Keratinocyte (primary cell): ENCODE measurements around the gene STX19. TPM values are rescaled to one million over a fixed set of nuclear protein-coding genes. Genes with fewer than 3 reads are reported as not detected.

Experiments
- DNase-seq: peaks from one replicate; pipeline ENCODE4 v3.0.0-alpha.2; 2011; ENCODE audit warnings: low read depth, missing footprints, low spot score
- FAIRE-seq: peaks from 2 replicates; lab custom pipeline; 2011; peaks lifted over from hg19 to GRCh38; lab: Jason Lieb, UNC
- H2AFZ ChIP-seq: 2 replicates; pipeline ENCODE4 v1.6.0; 2012; ENCODE audit warnings: low read length, control low read depth, inconsistent platforms; ENCODE audit not compliant: control insufficient read depth
- H3K27ac ChIP-seq: 2 replicates; pipeline ENCODE4 v1.5.1; 2011; ENCODE audit warnings: low read length; ENCODE audit not compliant: control insufficient read depth, insufficient read depth
- H3K27me3 ChIP-seq: 3 replicates; pipeline ENCODE4 v1.6.0; 2011; ENCODE audit warnings: low read length; ENCODE audit not compliant: control insufficient read depth, insufficient read depth; ENCODE audit errors: extremely low read depth
- H3K36me3 ChIP-seq, 2 experiments: 2 replicates in 1 of 2; 3 replicates in 1 of 2; pipeline ENCODE4 v1.5.1; 2011; ENCODE audit warnings: low read length in 2 of 2, mild to moderate bottlenecking in 1 of 2; ENCODE audit not compliant: control insufficient read depth in 2 of 2, insufficient read depth in 2 of 2; ENCODE audit errors: extremely low read depth in 1 of 2
- H3K4me1 ChIP-seq: 3 replicates; pipeline ENCODE4 v1.5.1; 2011; ENCODE audit warnings: low read length; ENCODE audit not compliant: control insufficient read depth, insufficient read depth; ENCODE audit errors: extremely low read depth
- H3K4me2 ChIP-seq: 3 replicates; pipeline ENCODE4 v1.6.0; 2011; ENCODE audit warnings: low read depth, low read length; ENCODE audit not compliant: control insufficient read depth, insufficient read depth; ENCODE audit errors: extremely low read depth
- H3K4me3 ChIP-seq, 3 experiments: fragments of 200-600 bp in 1 of 3; sonication (generic) in 1 of 3; 2 replicates in 2 of 3; 3 replicates in 1 of 3; pipeline ENCODE4 v1.5.1; 2011 to 2016; ENCODE audit warnings: low read length in 3 of 3, mild to moderate bottlenecking in 3 of 3, control low read depth in 2 of 3, inconsistent platforms in 1 of 3, low read depth in 1 of 3, mixed read lengths in 1 of 3, mixed run types in 1 of 3, moderate library complexity in 1 of 3; ENCODE audit not compliant: control insufficient read depth in 2 of 3, insufficient read depth in 2 of 3; ENCODE audit errors: extremely low read depth in 1 of 3
- H3K79me2 ChIP-seq: 2 replicates; pipeline ENCODE4 v1.6.0; 2012; ENCODE audit warnings: low read length; ENCODE audit not compliant: control insufficient read depth, insufficient read depth
- H3K9ac ChIP-seq: 3 replicates; pipeline ENCODE4 v1.6.0; 2011; ENCODE audit warnings: low read length; ENCODE audit not compliant: control insufficient read depth, insufficient read depth; ENCODE audit errors: extremely low read depth
- H3K9me1 ChIP-seq: 3 replicates; pipeline ENCODE4 v1.6.0; 2011; ENCODE audit warnings: low read length; ENCODE audit not compliant: control insufficient read depth, insufficient read depth; ENCODE audit errors: extremely low read depth
- H3K9me3 ChIP-seq: 2 replicates; pipeline ENCODE4 v1.5.1; 2012; ENCODE audit warnings: low read depth, low read length; ENCODE audit not compliant: control insufficient read depth
- H4K20me1 ChIP-seq: 3 replicates; pipeline ENCODE4 v1.6.0; 2011; ENCODE audit warnings: low read length; ENCODE audit not compliant: control insufficient read depth, insufficient read depth; ENCODE audit errors: extremely low read depth
- EZH2 ChIP-seq: IDR thresholded peaks from one replicate; pipeline ENCODE4 v1.6.1; 2012; ENCODE audit warnings: inconsistent platforms, mild to moderate bottlenecking, low read length, moderate library complexity
- dilution Hi-C: fragments of 300-500 bp; cut with MboI; formaldehyde crosslinking; loops from one replicate; pipeline ENCODE4 v1.7.0; 2020; ENCODE audit warnings: low sequenced_read_pairs; ENCODE audit not compliant: extremely low pct_ligation_motif_present
- polyA plus RNA-seq, 5 experiments: library from polyadenylated mRNA; depleted of rRNA in 3 of 5; stranded (reverse) in 3 of 5; stranded (forward) in 1 of 5; unstranded in 1 of 5; fragments of >200 nt; gene quantifications; 1 replicate in 1 of 5; 2 replicates in 3 of 5; 3 replicates in 1 of 5; pipeline versions ENCODE4 v1.2.1 to v1.2.3, GENCODE V29; 2011 to 2012; ENCODE audit warnings: missing spikeins in 2 of 5, low read depth in 1 of 5, low replicate concordance in 1 of 5
- TF ChIP-seq, protein P1 (sequence below), 3 experiments: IDR thresholded peaks in 1 of 3; conservative IDR thresholded peaks in 1 of 3; optimal IDR thresholded peaks in 1 of 3; 2 replicates in 2 of 3; 3 replicates in 1 of 3; pipeline versions ENCODE3 to v1.5.1; 2011; ENCODE audit warnings: low read length in 3 of 3, mild to moderate bottlenecking in 3 of 3, moderate library complexity in 2 of 3, control low read depth in 1 of 3, inconsistent platforms in 1 of 3; ENCODE audit not compliant: insufficient read depth in 2 of 3; ENCODE audit errors: extremely low read depth in 1 of 3

The STX19 gene
- polyA plus RNA-seq, 1 donor (not counting 4 experiments of a cell fraction or from before 2014, with no cell fraction given), result 0.30 TPM

DNA sequence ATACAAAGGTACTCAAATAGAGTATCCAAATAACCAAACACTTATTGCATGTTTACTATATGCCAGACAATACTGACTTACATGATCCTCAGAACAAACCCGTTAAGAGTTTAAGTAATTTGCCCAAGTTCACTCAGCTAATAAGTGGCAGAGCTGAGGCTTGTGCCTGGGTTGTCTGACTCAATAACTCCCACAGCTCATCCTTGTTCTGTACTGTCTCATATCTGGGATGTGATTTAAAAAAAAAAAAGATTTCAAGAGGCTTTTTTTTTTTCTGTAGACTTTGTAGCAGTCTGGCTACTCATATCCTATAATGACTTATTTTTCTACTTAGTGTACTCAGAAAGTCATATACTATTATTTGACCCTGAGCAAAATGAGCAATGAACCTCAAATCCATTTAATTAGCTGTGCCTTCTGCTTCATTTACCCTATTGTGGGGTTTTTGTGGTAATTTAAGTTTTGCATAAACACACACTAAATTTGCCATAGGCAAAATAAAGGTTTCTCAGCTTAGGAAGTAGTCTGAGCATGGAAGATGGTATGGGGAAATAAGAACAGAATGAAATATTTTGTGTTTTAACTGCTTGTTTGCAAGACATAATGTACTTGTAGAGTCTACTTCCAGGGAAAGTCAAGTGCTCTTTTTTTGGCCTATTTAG is 37.6 kb upstream of the STX19 start:
- DNase-seq (no peak), FAIRE-seq (no peak)
- no peak overlapping the region for H2AFZ ChIP-seq
- dilution Hi-C loops, result no loop called here
- H3K4me1 ChIP-seq, result no peaks in the 10 kb centered on the region
- H3K27ac ChIP-seq, result no peak overlapping the region
- H3K9me3 ChIP-seq, result no peaks in the 10 kb centered on the region
- no peaks in the 10 kb centered on the region for H3K36me3 ChIP-seq
- TF ChIP-seq, protein P1, sequence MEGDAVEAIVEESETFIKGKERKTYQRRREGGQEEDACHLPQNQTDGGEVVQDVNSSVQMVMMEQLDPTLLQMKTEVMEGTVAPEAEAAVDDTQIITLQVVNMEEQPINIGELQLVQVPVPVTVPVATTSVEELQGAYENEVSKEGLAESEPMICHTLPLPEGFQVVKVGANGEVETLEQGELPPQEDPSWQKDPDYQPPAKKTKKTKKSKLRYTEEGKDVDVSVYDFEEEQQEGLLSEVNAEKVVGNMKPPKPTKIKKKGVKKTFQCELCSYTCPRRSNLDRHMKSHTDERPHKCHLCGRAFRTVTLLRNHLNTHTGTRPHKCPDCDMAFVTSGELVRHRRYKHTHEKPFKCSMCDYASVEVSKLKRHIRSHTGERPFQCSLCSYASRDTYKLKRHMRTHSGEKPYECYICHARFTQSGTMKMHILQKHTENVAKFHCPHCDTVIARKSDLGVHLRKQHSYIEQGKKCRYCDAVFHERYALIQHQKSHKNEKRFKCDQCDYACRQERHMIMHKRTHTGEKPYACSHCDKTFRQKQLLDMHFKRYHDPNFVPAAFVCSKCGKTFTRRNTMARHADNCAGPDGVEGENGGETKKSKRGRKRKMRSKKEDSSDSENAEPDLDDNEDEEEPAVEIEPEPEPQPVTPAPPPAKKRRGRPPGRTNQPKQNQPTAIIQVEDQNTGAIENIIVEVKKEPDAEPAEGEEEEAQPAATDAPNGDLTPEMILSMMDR (optimal IDR thresholded peaks at IDR 0.05 in 1 of 3, IDR thresholded peaks at IDR 0.05 in 1 of 3, conservative IDR thresholded peaks at IDR 0.05 in 1 of 3; ENCODE audit: extremely low read depth in 1 of 3, insufficient read depth in 2 of 3, low read length in 3 of 3), result no peak
- TF ChIP-seq EZH2, result no peak
- H3K9ac ChIP-seq, result no peak overlapping the region
- H3K79me2 ChIP-seq, result no peaks in the 10 kb centered on the region
- H3K27me3 ChIP-seq, result no peaks in the 10 kb centered on the region
- no peak overlapping the region for H3K4me2 ChIP-seq
- H3K4me3 ChIP-seq, result no peak overlapping the region
- H3K9me1 ChIP-seq, result no peaks in the 10 kb centered on the region
- no peaks in the 10 kb centered on the region for H4K20me1 ChIP-seq

- Histone ChIP-seq H3K27ac (no peak overlapping the region), H3K36me3 (no peaks in the 10 kb centered on the region), H3K9ac (no peak overlapping the region), H3K79me2 (no peaks in the 10 kb centered on the region), H2AFZ (no peak overlapping the region), H3K9me3 (no peaks in the 10 kb centered on the region), H3K4me3 (no peak overlapping the region), H3K4me2 (no peak overlapping the region), H4K20me1 (no peaks in the 10 kb centered on the region), H3K4me1 (no peaks in the 10 kb centered on the region), H3K9me1 (no peaks in the 10 kb centered on the region), H3K27me3 (no peaks in the 10 kb centered on the region)
- DNase-seq (no peak), FAIRE-seq (no peak)
- dilution Hi-C loops, result no loop called here
- no peak for TF ChIP-seq EZH2
- TF ChIP-seq, protein P1 (optimal IDR thresholded peaks at IDR 0.05 in 1 of 3, IDR thresholded peaks at IDR 0.05 in 1 of 3, conservative IDR thresholded peaks at IDR 0.05 in 1 of 3; ENCODE audit: extremely low read depth in 1 of 3, insufficient read depth in 2 of 3, low read length in 3 of 3), result no peak
These were observed 36.7 kb upstream of the STX19 start for GRCh38 chr3:94065122-94065521.
